ENCODE measurements around the gene TRANK1.

TRANK1 gene

GRCh38 chr3:36840453-36840921, 104.4 kb downstream of the TRANK1 start (continued):
- TF ChIP-seq ZNF423 (tag by site-specific recombination; IDR thresholded peaks at IDR 0.05) = no peak
- no peak for TF ChIP-seq ZNF670 (tag by site-specific recombination; IDR thresholded peaks at IDR 0.05; ENCODE audit: low read depth)
- TF ChIP-seq, protein P1, sequence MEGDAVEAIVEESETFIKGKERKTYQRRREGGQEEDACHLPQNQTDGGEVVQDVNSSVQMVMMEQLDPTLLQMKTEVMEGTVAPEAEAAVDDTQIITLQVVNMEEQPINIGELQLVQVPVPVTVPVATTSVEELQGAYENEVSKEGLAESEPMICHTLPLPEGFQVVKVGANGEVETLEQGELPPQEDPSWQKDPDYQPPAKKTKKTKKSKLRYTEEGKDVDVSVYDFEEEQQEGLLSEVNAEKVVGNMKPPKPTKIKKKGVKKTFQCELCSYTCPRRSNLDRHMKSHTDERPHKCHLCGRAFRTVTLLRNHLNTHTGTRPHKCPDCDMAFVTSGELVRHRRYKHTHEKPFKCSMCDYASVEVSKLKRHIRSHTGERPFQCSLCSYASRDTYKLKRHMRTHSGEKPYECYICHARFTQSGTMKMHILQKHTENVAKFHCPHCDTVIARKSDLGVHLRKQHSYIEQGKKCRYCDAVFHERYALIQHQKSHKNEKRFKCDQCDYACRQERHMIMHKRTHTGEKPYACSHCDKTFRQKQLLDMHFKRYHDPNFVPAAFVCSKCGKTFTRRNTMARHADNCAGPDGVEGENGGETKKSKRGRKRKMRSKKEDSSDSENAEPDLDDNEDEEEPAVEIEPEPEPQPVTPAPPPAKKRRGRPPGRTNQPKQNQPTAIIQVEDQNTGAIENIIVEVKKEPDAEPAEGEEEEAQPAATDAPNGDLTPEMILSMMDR (tag by site-specific recombination; IDR thresholded peaks at IDR 0.05) = no peak
- no peak for TF ChIP-seq KLF1 (tag by site-specific recombination; IDR thresholded peaks at IDR 0.05)
- no peak for TF ChIP-seq ZNF777 (tag by site-specific recombination; IDR thresholded peaks at IDR 0.05; ENCODE audit: borderline replicate concordance)
- TF ChIP-seq, protein P2, sequence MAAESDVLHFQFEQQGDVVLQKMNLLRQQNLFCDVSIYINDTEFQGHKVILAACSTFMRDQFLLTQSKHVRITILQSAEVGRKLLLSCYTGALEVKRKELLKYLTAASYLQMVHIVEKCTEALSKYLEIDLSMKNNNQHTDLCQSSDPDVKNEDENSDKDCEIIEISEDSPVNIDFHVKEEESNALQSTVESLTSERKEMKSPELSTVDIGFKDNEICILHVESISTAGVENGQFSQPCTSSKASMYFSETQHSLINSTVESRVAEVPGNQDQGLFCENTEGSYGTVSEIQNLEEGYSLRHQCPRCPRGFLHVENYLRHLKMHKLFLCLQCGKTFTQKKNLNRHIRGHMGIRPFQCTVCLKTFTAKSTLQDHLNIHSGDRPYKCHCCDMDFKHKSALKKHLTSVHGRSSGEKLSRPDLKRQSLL (tag by site-specific recombination; IDR thresholded peaks at IDR 0.05) = no peak
- no peak for TF ChIP-seq ZNF350 (tag by site-specific recombination; IDR thresholded peaks at IDR 0.05)
- no peak for TF ChIP-seq SP3 (tag by site-specific recombination; IDR thresholded peaks at IDR 0.05)

DNA sequence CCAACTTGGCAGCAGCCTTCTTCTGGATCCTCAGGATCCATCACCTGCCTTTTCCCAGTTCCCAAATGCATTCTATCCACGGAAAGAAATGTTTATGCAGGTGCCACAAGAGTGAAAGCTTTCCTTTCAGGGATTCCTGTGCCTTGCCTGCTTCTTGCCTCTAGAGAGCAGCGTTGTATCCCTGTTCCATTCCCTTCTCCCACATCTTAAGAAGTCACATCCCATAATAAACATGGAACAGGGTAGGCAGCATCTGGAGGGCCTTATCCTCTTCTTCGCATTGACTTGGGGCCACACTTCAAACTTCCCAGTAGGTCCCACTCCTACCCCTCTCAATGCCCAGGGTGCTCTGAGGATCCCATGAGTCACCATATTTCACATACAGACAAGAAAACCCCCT, 107.8 kb downstream of the TRANK1 start:
- CTCF ChIA-PET = interaction anchor here (0.6 kb wide), 1 partner anchor 25 kb away, joined by 3 read pairs; no protein-coding TSS in a partner anchor
- POLR2A ChIA-PET = no interaction called here
- no peak overlapping the region for H3K4me3 ChIP-seq (ENCODE audit: low read depth, low read length)
- no peaks in the 10 kb centered on the region for H3K9me3 ChIP-seq (ENCODE audit: control insufficient read depth, insufficient read depth, low read depth, low read length)
- no peaks in the 10 kb centered on the region for H3K4me1 ChIP-seq (ENCODE audit: control insufficient read depth, insufficient read depth, low read length)
- no peak overlapping the region for H3K27ac ChIP-seq (ENCODE audit: extremely low read depth, low read depth, low read length)
- TF ChIP-seq ZBTB21 (tag by site-specific recombination; IDR thresholded peaks at IDR 0.05) (no peak), ZFHX2 (tag by site-specific recombination; conservative IDR thresholded peaks at IDR 0.05) (no peak)
- TF ChIP-seq, protein P3, sequence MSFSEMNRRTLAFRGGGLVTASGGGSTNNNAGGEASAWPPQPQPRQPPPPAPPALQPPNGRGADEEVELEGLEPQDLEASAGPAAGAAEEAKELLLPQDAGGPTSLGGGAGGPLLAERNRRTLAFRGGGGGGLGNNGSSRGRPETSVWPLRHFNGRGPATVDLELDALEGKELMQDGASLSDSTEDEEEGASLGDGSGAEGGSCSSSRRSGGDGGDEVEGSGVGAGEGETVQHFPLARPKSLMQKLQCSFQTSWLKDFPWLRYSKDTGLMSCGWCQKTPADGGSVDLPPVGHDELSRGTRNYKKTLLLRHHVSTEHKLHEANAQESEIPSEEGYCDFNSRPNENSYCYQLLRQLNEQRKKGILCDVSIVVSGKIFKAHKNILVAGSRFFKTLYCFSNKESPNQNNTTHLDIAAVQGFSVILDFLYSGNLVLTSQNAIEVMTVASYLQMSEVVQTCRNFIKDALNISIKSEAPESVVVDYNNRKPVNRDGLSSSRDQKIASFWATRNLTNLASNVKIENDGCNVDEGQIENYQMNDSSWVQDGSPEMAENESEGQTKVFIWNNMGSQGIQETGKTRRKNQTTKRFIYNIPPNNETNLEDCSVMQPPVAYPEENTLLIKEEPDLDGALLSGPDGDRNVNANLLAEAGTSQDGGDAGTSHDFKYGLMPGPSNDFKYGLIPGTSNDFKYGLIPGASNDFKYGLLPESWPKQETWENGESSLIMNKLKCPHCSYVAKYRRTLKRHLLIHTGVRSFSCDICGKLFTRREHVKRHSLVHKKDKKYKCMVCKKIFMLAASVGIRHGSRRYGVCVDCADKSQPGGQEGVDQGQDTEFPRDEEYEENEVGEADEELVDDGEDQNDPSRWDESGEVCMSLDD (tag by site-specific recombination; IDR thresholded peaks at IDR 0.05) = no peak
- H3K36me3 ChIP-seq (ENCODE audit: control insufficient read depth in 2 of 2, insufficient read depth in 1 of 2, low read length in 2 of 2) = peaks cover 0 to 5% of the 10 kb centered on the region in 2 experiments; a peak in 1 of 3 replicates

- Histone ChIP-seq H3K4me1 (ENCODE audit: control insufficient read depth, insufficient read depth, low read length) (no peaks in the 10 kb centered on the region), H3K27ac (ENCODE audit: extremely low read depth, low read depth, low read length) (no peak overlapping the region), H3K4me3 (ENCODE audit: low read depth, low read length) (no peak overlapping the region), H3K9me3 (ENCODE audit: control insufficient read depth, insufficient read depth, low read depth, low read length) (no peaks in the 10 kb centered on the region), H3K36me3 (ENCODE audit: control insufficient read depth in 2 of 2, insufficient read depth in 1 of 2, low read length in 2 of 2) (peaks cover 0 to 5% of the 10 kb centered on the region in 2 experiments; a peak in 1 of 3 replicates)
- TF ChIP-seq ZNF530 (tag by site-specific recombination; IDR thresholded peaks at IDR 0.05; ENCODE audit: low read depth) = no peak
- TF ChIP-seq ZNF292 (tag by site-specific recombination; IDR thresholded peaks at IDR 0.05; ENCODE audit: borderline replicate concordance, low read depth) = no peak
- no peak for TF ChIP-seq KLF7 (tag by site-specific recombination; IDR thresholded peaks at IDR 0.05; ENCODE audit: borderline replicate concordance)
- POLR2A ChIA-PET = no interaction called here
- CTCF ChIA-PET = interaction anchor here (1.2 kb wide), 1 partner anchor 11 kb away, joined by 3 read pairs; no protein-coding TSS in a partner anchor
These were observed 111.6 kb downstream of the TRANK1 start for GRCh38 chr3:36833160-36833814.

Data from HEK293 (cell line).